AG04450 (cell line): ENCODE data around the gene MYO1B. TPM values are rescaled to one million over a fixed set of nuclear protein-coding genes. Genes with fewer than 3 reads are reported as not detected.
A peak's percentile ranks its signal among the peaks of the same experiment; 100 is the strongest.

Experiments
- CTCF ChIA-PET: fragments of 300-600, 350-600 bp; formaldehyde crosslinking; extraction: SDS; loops from one replicate; lab custom pipeline; 2022; ENCODE audit warnings: antibody characterized with exemption, inconsistent platforms; lab: Charles Lee
- POLR2A ChIA-PET: fragments of 350-600 bp; formaldehyde crosslinking; extraction: SDS; loops from one replicate; lab custom pipeline; 2021; ENCODE audit warnings: antibody characterized with exemption, inconsistent platforms; lab: Yijun Ruan, JAX
- DNase-seq: peaks from one replicate; pipeline ENCODE4 v3.0.0-alpha.2; 2011; ENCODE audit warnings: low read depth, low spot score
- H3K27ac ChIP-seq: one replicate; pipeline ENCODE4 v1.5.1; 2012; ENCODE audit warnings: low read depth, low read length, control low read depth
- H3K27me3 ChIP-seq: one replicate; pipeline ENCODE4 v1.6.0; 2012; ENCODE audit warnings: low read length; ENCODE audit not compliant: control insufficient read depth, insufficient read depth
- H3K4me3 ChIP-seq: 2 replicates; pipeline ENCODE4 v1.5.1; 2011; ENCODE audit warnings: mild to moderate bottlenecking, low read depth, low read length, control low read depth
- H3K9me3 ChIP-seq: 2 replicates; pipeline ENCODE4 v1.5.1; 2012; ENCODE audit warnings: low read length; ENCODE audit not compliant: control insufficient read depth, insufficient read depth
- CTCF ChIP-seq: IDR thresholded peaks from 2 replicates; pipeline ENCODE4 v1.5.1; 2011; ENCODE audit warnings: low read depth, low read length, control low read depth, inconsistent platforms
- polyA plus RNA-seq: library from polyadenylated mRNA; depleted of rRNA; stranded (reverse); fragments of >200 nt; gene quantifications from 2 replicates; pipeline ENCODE4 v1.2.3, GENCODE V29; 2011

The MYO1B gene
- polyA plus RNA-seq, 1 experiment, result 149 TPM

- no peaks in the 10 kb centered on the region for H3K9me3 ChIP-seq
- ChIA-PET CTCF (interaction anchor here (1.1 kb wide), 1 partner anchor 109 kb away, joined by 3 read pairs; no protein-coding TSS in a partner anchor), POLR2A (no interaction called here)
- no peak for DNase-seq
- H3K4me3 ChIP-seq, result no peak overlapping the region
- no peaks in the 10 kb centered on the region for H3K27me3 ChIP-seq
- no peak for TF ChIP-seq CTCF
- H3K27ac ChIP-seq, result no peak overlapping the region
Observed at GRCh38 chr2:191327484-191327883, 82.3 kb downstream of the MYO1B start.

GRCh38 chr2:191328150-191328809 is 83.1 kb downstream of the MYO1B start:
- ChIA-PET POLR2A (no interaction called here), CTCF (no interaction called here)
- Histone ChIP-seq H3K4me3 (no peak overlapping the region), H3K9me3 (no peaks in the 10 kb centered on the region), H3K27me3 (no peaks in the 10 kb centered on the region), H3K27ac (no peak overlapping the region)
- no peak for DNase-seq
- TF ChIP-seq CTCF, result no peak

- Histone ChIP-seq H3K4me3 (no peak overlapping the region), H3K27ac (no peak overlapping the region), H3K9me3 (no peaks in the 10 kb centered on the region), H3K27me3 (no peaks in the 10 kb centered on the region)
- ChIA-PET POLR2A (no interaction called here), CTCF (interaction anchor here (1.0 kb wide), 1 partner anchor 30 kb away, joined by 3 read pairs; no protein-coding TSS in a partner anchor)
- no peak for DNase-seq
- TF ChIP-seq CTCF, result no peak
Observed at GRCh38 chr2:191329841-191330240, 84.6 kb downstream of the MYO1B start.

GRCh38 chr2:191333911-191334357 is 88.7 kb downstream of the MYO1B start:
- DNase-seq, result peak; percentile 59
- Histone ChIP-seq H3K9me3 (no peaks in the 10 kb centered on the region), H3K4me3 (no peak overlapping the region; the same call in 1 of the 2 replicates), H3K27ac (peak overlapping the region; percentile 76), H3K27me3 (no peaks in the 10 kb centered on the region)
- TF ChIP-seq CTCF, result no peak
- CTCF ChIA-PET, result interaction anchor here (1.0 kb wide), 1 partner anchor 116 kb away, joined by 3 read pairs; no protein-coding TSS in a partner anchor
- POLR2A ChIA-PET, result interaction anchor here (0.5 to 1.8 kb wide), 5 partner anchors 12 to 98 kb away, joined by 3 to 9 read pairs (median 3); no protein-coding TSS in a partner anchor

- ChIA-PET POLR2A (no interaction called here), CTCF (no interaction called here)
- H3K27ac ChIP-seq, result no peak overlapping the region
Observed at GRCh38 chr2:191335875-191336464, 90.8 kb downstream of the MYO1B start.

More at GRCh38 chr2:191335875-191336464, 90.8 kb downstream of the MYO1B start:
- Histone ChIP-seq H3K27me3 (no peaks in the 10 kb centered on the region), H3K4me3 (no peak overlapping the region), H3K9me3 (no peaks in the 10 kb centered on the region)
- no peak for DNase-seq
- TF ChIP-seq CTCF, result no peak
